ENCODE results near the gene HYAL2.

The HYAL2 gene

DNA sequence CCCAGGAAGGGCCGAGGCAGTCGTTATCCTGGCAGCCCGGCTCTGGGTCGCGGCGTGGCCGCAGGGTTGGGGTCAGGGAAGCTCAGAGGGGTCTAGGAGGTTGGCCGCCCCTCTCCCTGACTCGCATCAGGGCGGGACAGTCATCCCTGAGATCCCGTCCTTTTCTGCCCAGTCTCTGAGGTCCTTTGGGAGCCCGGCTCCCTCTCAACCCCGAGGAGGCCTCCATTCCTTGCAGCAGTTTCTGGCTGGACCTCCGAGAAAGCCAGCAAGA is 495 bp downstream of the HYAL2 start:
- TF ChIP-seq, protein P1, sequence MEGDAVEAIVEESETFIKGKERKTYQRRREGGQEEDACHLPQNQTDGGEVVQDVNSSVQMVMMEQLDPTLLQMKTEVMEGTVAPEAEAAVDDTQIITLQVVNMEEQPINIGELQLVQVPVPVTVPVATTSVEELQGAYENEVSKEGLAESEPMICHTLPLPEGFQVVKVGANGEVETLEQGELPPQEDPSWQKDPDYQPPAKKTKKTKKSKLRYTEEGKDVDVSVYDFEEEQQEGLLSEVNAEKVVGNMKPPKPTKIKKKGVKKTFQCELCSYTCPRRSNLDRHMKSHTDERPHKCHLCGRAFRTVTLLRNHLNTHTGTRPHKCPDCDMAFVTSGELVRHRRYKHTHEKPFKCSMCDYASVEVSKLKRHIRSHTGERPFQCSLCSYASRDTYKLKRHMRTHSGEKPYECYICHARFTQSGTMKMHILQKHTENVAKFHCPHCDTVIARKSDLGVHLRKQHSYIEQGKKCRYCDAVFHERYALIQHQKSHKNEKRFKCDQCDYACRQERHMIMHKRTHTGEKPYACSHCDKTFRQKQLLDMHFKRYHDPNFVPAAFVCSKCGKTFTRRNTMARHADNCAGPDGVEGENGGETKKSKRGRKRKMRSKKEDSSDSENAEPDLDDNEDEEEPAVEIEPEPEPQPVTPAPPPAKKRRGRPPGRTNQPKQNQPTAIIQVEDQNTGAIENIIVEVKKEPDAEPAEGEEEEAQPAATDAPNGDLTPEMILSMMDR (IDR thresholded peaks at IDR 0.05), result no peak
- H3K27me3 ChIP-seq (ENCODE audit: control insufficient read depth, insufficient read depth, low read length), result no peaks in the 10 kb centered on the region
- H3K4me2 ChIP-seq (ENCODE audit: low read length), result peak overlapping the region; percentile 97
- H3K4me1 ChIP-seq, result peaks cover 28% of the 10 kb centered on the region
- H2AFZ ChIP-seq, result peak overlapping the region; percentile 83
- peak overlapping the region; percentile 89 for H3K4me3 ChIP-seq (ENCODE audit: low read depth, low read length)
- H3K36me3 ChIP-seq (ENCODE audit: control insufficient read depth, insufficient read depth, low read length), result no peaks in the 10 kb centered on the region
- H3K79me2 ChIP-seq, result peaks cover 13% of the 10 kb centered on the region
- H3K9me3 ChIP-seq (ENCODE audit: control insufficient read depth, low read length), result no peaks in the 10 kb centered on the region
- peak overlapping the region; percentile 88 for H3K27ac ChIP-seq
- H3K9ac ChIP-seq, result no peak overlapping the region

DNA sequence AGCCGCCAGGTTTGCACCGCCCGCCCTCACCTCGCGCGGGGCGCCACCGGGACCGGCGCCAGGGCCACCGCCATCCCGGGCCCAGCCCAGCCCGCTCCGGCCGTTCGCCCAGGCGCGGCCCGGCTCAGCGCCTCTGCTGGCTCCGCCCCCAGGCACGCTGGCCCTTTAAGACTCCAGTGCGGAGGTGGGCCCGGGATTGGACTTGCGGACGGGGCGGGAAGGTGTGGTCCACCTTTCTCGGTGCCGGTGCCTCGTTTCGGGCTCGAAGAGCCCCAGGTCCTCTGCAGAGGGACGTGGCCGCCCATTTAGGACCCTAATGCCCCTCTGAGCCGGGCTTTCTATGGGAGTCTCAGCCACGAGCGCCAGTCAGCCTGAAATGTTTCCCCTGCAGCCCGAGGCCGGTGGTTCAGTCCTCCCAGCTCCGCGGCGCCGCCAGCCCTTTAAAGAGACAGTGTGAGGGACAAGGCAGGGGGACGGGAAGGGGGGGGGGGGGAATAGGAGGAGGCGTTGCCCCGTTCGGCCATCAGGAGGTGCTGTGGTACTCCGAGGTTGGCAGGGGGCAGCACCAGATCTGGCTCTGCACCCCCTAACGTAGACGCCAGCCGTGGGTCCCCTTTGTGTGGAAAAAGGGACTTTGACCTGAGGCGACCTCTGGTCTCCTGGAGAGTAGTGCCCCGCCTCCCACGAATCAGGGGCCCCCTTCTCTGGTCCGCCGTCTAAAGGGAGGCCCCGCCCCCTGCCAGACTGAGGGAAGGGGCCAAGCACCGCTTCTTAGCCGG is 1.0 kb downstream of the HYAL2 start:
- no peaks in the 10 kb centered on the region for H3K27me3 ChIP-seq (ENCODE audit: control insufficient read depth, insufficient read depth, low read length)
- TF ChIP-seq, protein P1 (IDR thresholded peaks at IDR 0.05), result peak; percentile 38
- H3K79me2 ChIP-seq, result peaks cover 7% of the 10 kb centered on the region
- peak overlapping the region; percentile 25 for H3K9ac ChIP-seq
- peak overlapping the region; percentile 83 for H2AFZ ChIP-seq
- H3K4me2 ChIP-seq (ENCODE audit: low read length), result peak overlapping the region; percentile 97
- no peaks in the 10 kb centered on the region for H3K36me3 ChIP-seq (ENCODE audit: control insufficient read depth, insufficient read depth, low read length)
- peak overlapping the region; percentile 89 for H3K4me3 ChIP-seq (ENCODE audit: low read depth, low read length)
- peaks cover 30% of the 10 kb centered on the region for H3K4me1 ChIP-seq
- peak overlapping the region; percentile 88 for H3K27ac ChIP-seq
- H3K9me3 ChIP-seq (ENCODE audit: control insufficient read depth, low read length), result no peaks in the 10 kb centered on the region

DNA sequence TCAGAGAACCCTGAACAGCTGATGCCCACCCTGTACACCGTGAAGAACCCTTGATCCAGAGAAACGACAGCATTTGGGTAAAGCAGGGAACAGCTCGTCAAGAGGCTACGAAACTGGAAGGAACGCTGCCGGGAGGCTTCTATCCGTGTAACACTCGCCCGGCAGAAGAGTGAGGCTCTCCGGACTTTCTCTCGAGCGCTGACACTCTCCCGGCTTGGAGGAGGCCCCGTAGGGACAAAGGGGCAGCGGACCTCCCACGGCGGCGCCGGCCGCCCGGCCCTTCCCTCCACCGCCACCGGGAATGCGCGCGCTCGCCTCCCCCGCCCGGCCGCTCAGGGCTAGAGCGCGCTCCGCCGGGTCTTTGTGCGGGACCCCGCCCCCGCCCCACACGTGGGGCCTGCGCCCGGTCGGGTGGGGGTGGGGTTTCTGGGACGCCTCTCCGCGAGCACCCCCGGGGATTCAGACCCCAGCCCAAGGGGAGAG is 1.7 kb downstream of the HYAL2 start:
- Histone ChIP-seq H3K27me3 (ENCODE audit: control insufficient read depth, insufficient read depth, low read length) (no peaks in the 10 kb centered on the region), H3K36me3 (ENCODE audit: control insufficient read depth, insufficient read depth, low read length) (no peaks in the 10 kb centered on the region), H3K9me3 (ENCODE audit: control insufficient read depth, low read length) (no peaks in the 10 kb centered on the region), H3K27ac (peak overlapping the region; percentile 88), H2AFZ (peak overlapping the region; percentile 83), H3K9ac (no peak overlapping the region), H3K79me2 (peaks cover 7% of the 10 kb centered on the region), H3K4me2 (ENCODE audit: low read length) (peak overlapping the region; percentile 97), H3K4me3 (ENCODE audit: low read depth, low read length) (peak overlapping the region; percentile 89), H3K4me1 (peaks cover 30% of the 10 kb centered on the region)
- TF ChIP-seq, protein P1 (IDR thresholded peaks at IDR 0.05), result no peak

DNA sequence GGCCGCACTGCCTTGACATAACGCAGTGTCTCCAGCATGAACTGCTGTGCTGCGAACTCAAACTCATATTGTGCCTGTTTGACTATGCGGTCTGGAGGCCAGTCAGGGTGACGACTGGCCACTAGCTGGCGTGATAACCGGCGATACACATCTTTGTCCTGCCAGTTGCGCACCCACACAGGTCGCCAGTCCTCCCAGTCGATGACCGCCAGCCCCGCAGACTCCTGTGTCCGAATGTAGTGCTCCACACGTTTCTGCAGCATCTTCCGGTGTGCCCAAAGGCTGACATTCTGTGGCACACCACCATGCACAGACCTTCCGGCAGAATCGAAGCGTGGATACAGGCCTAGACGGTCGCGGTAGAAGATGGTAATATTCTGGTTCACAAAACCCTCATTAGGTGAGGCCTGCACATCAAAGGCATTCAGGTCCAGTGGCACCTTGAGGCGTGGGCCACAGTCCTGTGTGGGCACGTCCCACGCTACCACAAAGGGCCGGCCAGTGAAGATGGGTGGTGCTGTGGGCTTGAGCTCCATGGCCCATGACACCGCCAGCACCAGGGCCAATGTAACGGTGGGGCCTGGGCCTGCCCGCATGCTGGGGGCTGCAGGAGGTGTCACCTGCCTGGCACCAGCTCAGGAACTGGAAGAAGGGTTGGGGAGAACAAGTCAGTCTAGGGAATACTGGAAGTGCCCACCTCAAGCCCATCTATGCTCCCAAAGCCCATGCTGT is 2.5 kb downstream of the HYAL2 start:
- TF ChIP-seq, protein P1 (IDR thresholded peaks at IDR 0.05), result no peak
- Histone ChIP-seq H3K27me3 (ENCODE audit: control insufficient read depth, insufficient read depth, low read length) (no peaks in the 10 kb centered on the region), H3K4me1 (peaks cover 30% of the 10 kb centered on the region), H3K79me2 (peaks cover 7% of the 10 kb centered on the region), H3K9me3 (ENCODE audit: control insufficient read depth, low read length) (no peaks in the 10 kb centered on the region), H2AFZ (no peak overlapping the region), H3K9ac (no peak overlapping the region), H3K4me2 (ENCODE audit: low read length) (peak overlapping the region; percentile 97), H3K36me3 (ENCODE audit: control insufficient read depth, insufficient read depth, low read length) (no peaks in the 10 kb centered on the region), H3K4me3 (ENCODE audit: low read depth, low read length) (peak overlapping the region; percentile 89), H3K27ac (peak overlapping the region; percentile 88)

Measured in parathyroid adenoma (tissue), 2 donors.